HG03460 (cell line): ENCODE data around the gene C1orf115.
A peak's percentile ranks its signal among the peaks of the same experiment; 100 is the strongest.
"Not testable (repeated sequence)": the region's sequence is repeated elsewhere in the genome, so short reads cannot be mapped to it uniquely, and the experiment has no call there.

Source experiments
- ATAC-seq: cut with Tn5 transposase; IDR thresholded peaks from one replicate; pipeline ENCODE4 v1.9.1; 2021; ENCODE audit not compliant: unreplicated experiment

The C1orf115 gene

GRCh38 chr1:220690140-220691052, at the start of gene C1orf115:
Gene C1orf115 (plus strand): TSS chr1:220690363. CDS start chr1:220690403, 40 bp downstream.
- peak; percentile 94 for ATAC-seq

GRCh38 chr1:220642285-220642684, 47.9 kb upstream of the C1orf115 start:
- ATAC-seq = no peak

GRCh38 chr1:220652995-220653394, 37.2 kb upstream of the C1orf115 start:
- ATAC-seq = no peak

GRCh38 chr1:220655509-220655908, 34.7 kb upstream of the C1orf115 start:
- ATAC-seq = peak; percentile 92

- peak; percentile 16 for ATAC-seq
Observed at GRCh38 chr1:220655961-220656740, 34.0 kb upstream of the C1orf115 start.

- no peak for ATAC-seq
Observed at GRCh38 chr1:220666349-220666748, 23.8 kb upstream of the C1orf115 start.

- no peak for ATAC-seq
Observed at GRCh38 chr1:220669005-220669404, 21.2 kb upstream of the C1orf115 start.

GRCh38 chr1:220670365-220670764, 19.8 kb upstream of the C1orf115 start:
- ATAC-seq = no peak

- ATAC-seq = no peak
Observed at GRCh38 chr1:220673921-220674320, 16.2 kb upstream of the C1orf115 start.

GRCh38 chr1:220677251-220677650, 12.9 kb upstream of the C1orf115 start:
- no peak for ATAC-seq

GRCh38 chr1:220680085-220680687, 10.0 kb upstream of the C1orf115 start:
- ATAC-seq = peak; percentile 99

- no peak for ATAC-seq
Observed at GRCh38 chr1:220681220-220681880, 8.8 kb upstream of the C1orf115 start.

- no peak for ATAC-seq
Observed at GRCh38 chr1:220682901-220683576, 7.1 kb upstream of the C1orf115 start.

- not testable (repeated sequence) for ATAC-seq
Observed at GRCh38 chr1:220683716-220684115, 6.4 kb upstream of the C1orf115 start.

- no peak for ATAC-seq
Observed at GRCh38 chr1:220684890-220685289, 5.3 kb upstream of the C1orf115 start.

GRCh38 chr1:220685879-220686278, 4.3 kb upstream of the C1orf115 start:
- ATAC-seq = no peak

GRCh38 chr1:220687809-220688208, 2.4 kb upstream of the C1orf115 start:
- ATAC-seq = no peak

GRCh38 chr1:220689666-220690065, 497 bp upstream of the C1orf115 start:
- ATAC-seq = no peak

- no peak for ATAC-seq
Observed at GRCh38 chr1:220691053-220691684, 1.0 kb downstream of the C1orf115 start.
